ENCODE measurements around the gene LSS. TPM values are rescaled to one million over a fixed set of nuclear protein-coding genes. Genes with fewer than 3 reads are reported as not detected.

Gene LSS
- total and polyA plus RNA-seq, 2 experiments from 2014 or later: 55.0 to 237 TPM

- H3K27ac ChIP-seq (ENCODE audit: low read depth): no peak overlapping the region
- TF ChIP-seq CTCF (conservative IDR thresholded peaks at IDR 0.05; ENCODE audit: low read depth in 2 of 2): no peak
- no peak for TF ChIP-seq EZH2phosphoT487 (IDR thresholded peaks at IDR 0.05; ENCODE audit: unreplicated experiment)
- TF ChIP-seq REST (IDR thresholded peaks at IDR 0.05; ENCODE audit: unreplicated experiment): no peak
- TF ChIP-seq JUNB (IDR thresholded peaks at IDR 0.05; ENCODE audit: unreplicated experiment): no peak
- TF ChIP-seq POLR2AphosphoS5 (IDR thresholded peaks at IDR 0.05; ENCODE audit: low read depth): no peak
- no peak for TF ChIP-seq CREB1 (CRISPR knock-in tag; IDR thresholded peaks at IDR 0.05; ENCODE audit: low read depth)
- no peak for TF ChIP-seq EZH2 (IDR thresholded peaks at IDR 0.05; ENCODE audit: low read depth, unreplicated experiment)
- no peak for TF ChIP-seq ZNF114 (CRISPR knock-in tag; IDR thresholded peaks at IDR 0.05)
- Mint-ChIP-seq H3K4me1 (no peaks in the 10 kb centered on the region), H3K27ac (no peak overlapping the region), H3K27me3 (ENCODE audit: insufficient read depth, low read depth, poor library complexity) (peaks cover 6% of the 10 kb centered on the region), H3K4me3 (no peak overlapping the region), H3K36me3 (ENCODE audit: low read depth) (peaks cover 91% of the 10 kb centered on the region), H3K9me3 (no peaks in the 10 kb centered on the region; the same call in 2 of the 3 replicates)
- H3K79me2 ChIP-seq (replicated peaks; ENCODE audit: insufficient read depth): no peaks in the 10 kb centered on the region
- H2AFZ ChIP-seq: no peak overlapping the region
- H3K9me2 ChIP-seq (ENCODE audit: insufficient read depth): no peaks in the 10 kb centered on the region
- H3K36me3 ChIP-seq (ENCODE audit: insufficient read depth): peaks cover 62% of the 10 kb centered on the region
- H3K27me3 ChIP-seq (ENCODE audit: insufficient read depth): no peaks in the 10 kb centered on the region
- peaks cover 4% of the 10 kb centered on the region; the same call in 1 of the 2 replicates for H3F3A ChIP-seq (replicated peaks; ENCODE audit: low read depth)
- H4K20me1 ChIP-seq (replicated peaks; ENCODE audit: insufficient read depth): peaks cover 9% of the 10 kb centered on the region
- DNase-seq (ENCODE audit: low spot score): no peak
- H3K4me2 ChIP-seq: no peak overlapping the region
- ATAC-seq: no peak
- H3K4me1 ChIP-seq (ENCODE audit: insufficient read depth): no peaks in the 10 kb centered on the region
- H3K4me3 ChIP-seq: no peak overlapping the region
Measured at GRCh38 chr21:46248827-46249226, 20.3 kb upstream of the LSS start.

GRCh38 chr21:46248422-46248782 is 19.8 kb upstream of the LSS start:
- H3K36me3 ChIP-seq (ENCODE audit: insufficient read depth): peaks cover 65% of the 10 kb centered on the region
- H3K9me2 ChIP-seq (ENCODE audit: insufficient read depth): no peaks in the 10 kb centered on the region
- Mint-ChIP-seq H3K27me3 (ENCODE audit: insufficient read depth, low read depth, poor library complexity) (peaks cover 7% of the 10 kb centered on the region), H3K36me3 (ENCODE audit: low read depth) (peaks cover 91% of the 10 kb centered on the region), H3K4me1 (no peaks in the 10 kb centered on the region), H3K9me3 (no peaks in the 10 kb centered on the region; the same call in 2 of the 3 replicates), H3K4me3 (no peak overlapping the region), H3K27ac (no peak overlapping the region)
- peaks cover 7% of the 10 kb centered on the region for H3F3A ChIP-seq (replicated peaks; ENCODE audit: low read depth)
- H3K27ac ChIP-seq (ENCODE audit: low read depth): no peak overlapping the region
- DNase-seq (ENCODE audit: low spot score): no peak
- H3K4me2 ChIP-seq: no peak overlapping the region
- no peak overlapping the region for H3K4me3 ChIP-seq
- no peaks in the 10 kb centered on the region for H3K79me2 ChIP-seq (replicated peaks; ENCODE audit: insufficient read depth)
- H3K4me1 ChIP-seq (ENCODE audit: insufficient read depth): no peaks in the 10 kb centered on the region
- H2AFZ ChIP-seq: no peak overlapping the region
- no peaks in the 10 kb centered on the region for H3K27me3 ChIP-seq (ENCODE audit: insufficient read depth)
- ATAC-seq: no peak
- peaks cover 9% of the 10 kb centered on the region for H4K20me1 ChIP-seq (replicated peaks; ENCODE audit: insufficient read depth)
- TF ChIP-seq ZNF331 (CRISPR knock-in tag; IDR thresholded peaks at IDR 0.05; ENCODE audit: low read depth): no peak
- TF ChIP-seq REST (IDR thresholded peaks at IDR 0.05; ENCODE audit: unreplicated experiment): no peak
- no peak for TF ChIP-seq STAT1 (IDR thresholded peaks at IDR 0.05; ENCODE audit: unreplicated experiment)
